AG09309 (cell line): ENCODE data around the gene ZBTB47.

ENCODE experiments used
- DNase-seq: peaks from one replicate; pipeline ENCODE4 v3.0.0-alpha.2; 2010; ENCODE audit warnings: low read depth
- H3K4me3 ChIP-seq: 2 replicates; pipeline ENCODE4 v1.5.1; 2011; ENCODE audit warnings: mild to moderate bottlenecking, low read depth, low read length, moderate library complexity; ENCODE audit not compliant: control insufficient read depth
- TF ChIP-seq, protein P1 (sequence below): IDR thresholded peaks from 2 replicates; pipeline ENCODE4 v1.5.1; 2011; ENCODE audit warnings: mild to moderate bottlenecking, low read depth, low read length, inconsistent platforms; ENCODE audit not compliant: insufficient read depth, control insufficient read depth; ENCODE audit errors: missing control alignments

ZBTB47 gene

DNA sequence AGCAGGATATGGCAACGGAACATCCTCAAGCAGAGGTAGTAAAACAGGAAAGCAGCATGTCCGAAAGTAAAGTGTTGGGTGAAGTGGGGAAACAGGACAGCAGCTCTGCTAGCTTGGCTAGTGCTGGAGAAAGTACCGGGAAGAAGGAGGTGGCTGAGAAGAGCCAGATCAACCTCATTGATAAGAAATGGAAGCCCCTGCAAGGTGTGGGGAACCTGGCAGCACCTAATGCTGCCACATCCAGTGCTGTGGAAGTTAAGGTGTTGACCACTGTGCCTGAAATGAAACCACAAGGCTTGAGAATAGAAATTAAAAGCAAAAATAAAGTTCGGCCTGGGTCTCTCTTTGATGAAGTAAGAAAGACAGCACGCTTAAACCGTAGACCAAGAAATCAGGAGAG, 14.3 kb upstream of the ZBTB47 start:
- no peak overlapping the region for H3K4me3 ChIP-seq
- TF ChIP-seq, protein P1, sequence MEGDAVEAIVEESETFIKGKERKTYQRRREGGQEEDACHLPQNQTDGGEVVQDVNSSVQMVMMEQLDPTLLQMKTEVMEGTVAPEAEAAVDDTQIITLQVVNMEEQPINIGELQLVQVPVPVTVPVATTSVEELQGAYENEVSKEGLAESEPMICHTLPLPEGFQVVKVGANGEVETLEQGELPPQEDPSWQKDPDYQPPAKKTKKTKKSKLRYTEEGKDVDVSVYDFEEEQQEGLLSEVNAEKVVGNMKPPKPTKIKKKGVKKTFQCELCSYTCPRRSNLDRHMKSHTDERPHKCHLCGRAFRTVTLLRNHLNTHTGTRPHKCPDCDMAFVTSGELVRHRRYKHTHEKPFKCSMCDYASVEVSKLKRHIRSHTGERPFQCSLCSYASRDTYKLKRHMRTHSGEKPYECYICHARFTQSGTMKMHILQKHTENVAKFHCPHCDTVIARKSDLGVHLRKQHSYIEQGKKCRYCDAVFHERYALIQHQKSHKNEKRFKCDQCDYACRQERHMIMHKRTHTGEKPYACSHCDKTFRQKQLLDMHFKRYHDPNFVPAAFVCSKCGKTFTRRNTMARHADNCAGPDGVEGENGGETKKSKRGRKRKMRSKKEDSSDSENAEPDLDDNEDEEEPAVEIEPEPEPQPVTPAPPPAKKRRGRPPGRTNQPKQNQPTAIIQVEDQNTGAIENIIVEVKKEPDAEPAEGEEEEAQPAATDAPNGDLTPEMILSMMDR: no peak
- DNase-seq: no peak

DNA sequence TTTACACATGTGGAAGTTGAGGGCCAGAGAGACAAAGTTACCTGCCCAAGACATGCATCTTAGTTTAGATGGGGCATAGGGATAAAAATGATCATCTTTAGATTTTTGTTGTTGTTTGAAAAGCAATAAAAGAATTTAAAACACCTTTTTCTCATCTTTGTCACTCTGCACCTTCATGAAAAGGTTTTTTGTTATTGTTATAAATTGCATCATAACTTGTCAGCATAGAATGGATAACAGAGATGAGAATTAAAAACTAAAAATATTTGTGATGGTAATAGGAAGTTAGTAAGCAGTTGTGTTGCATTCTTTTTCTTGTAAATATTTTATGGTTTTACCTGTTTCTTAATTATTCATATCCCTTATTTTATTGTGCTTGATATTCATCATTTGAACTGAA, 13.4 kb upstream of the ZBTB47 start:
- H3K4me3 ChIP-seq: no peak overlapping the region
- TF ChIP-seq, protein P1: no peak
- no peak for DNase-seq

- H3K4me3 ChIP-seq: no peak overlapping the region
- no peak for DNase-seq
- TF ChIP-seq, protein P1: no peak
Observed at GRCh38 chr3:42640771-42641370, 12.6 kb upstream of the ZBTB47 start.

DNA sequence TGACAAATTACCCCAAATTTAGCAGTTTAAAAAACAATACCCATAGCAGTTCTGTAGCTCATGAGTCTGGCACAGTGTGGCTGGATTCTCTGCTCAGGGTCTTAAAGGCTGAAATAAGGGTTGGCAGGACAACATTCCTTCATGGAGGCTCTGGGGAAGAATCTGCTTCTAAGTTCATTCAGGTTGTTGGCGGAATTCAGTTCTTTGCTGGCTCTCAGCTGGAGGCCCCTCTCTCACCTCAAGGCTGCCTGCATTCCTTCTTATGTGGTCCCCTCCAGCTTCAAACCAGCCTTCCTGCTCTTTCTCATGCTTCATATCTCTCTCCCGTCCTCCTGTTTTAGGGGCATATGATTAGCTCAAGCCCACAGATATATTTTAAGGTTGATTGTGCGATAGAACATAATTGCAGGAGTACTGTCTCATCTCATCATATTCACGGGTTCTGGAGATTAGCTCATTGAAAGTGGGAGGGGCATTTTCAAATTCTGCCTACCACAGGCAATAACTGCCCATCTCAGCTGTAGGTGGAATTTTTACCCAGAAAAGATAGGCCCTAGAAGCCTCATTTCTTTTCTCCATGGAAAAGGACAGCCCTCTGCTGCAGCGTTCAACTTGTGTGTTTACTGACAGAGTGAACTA, 5.6 kb upstream of the ZBTB47 start:
- H3K4me3 ChIP-seq: no peak overlapping the region
- DNase-seq: no peak
- TF ChIP-seq, protein P1: no peak

DNA sequence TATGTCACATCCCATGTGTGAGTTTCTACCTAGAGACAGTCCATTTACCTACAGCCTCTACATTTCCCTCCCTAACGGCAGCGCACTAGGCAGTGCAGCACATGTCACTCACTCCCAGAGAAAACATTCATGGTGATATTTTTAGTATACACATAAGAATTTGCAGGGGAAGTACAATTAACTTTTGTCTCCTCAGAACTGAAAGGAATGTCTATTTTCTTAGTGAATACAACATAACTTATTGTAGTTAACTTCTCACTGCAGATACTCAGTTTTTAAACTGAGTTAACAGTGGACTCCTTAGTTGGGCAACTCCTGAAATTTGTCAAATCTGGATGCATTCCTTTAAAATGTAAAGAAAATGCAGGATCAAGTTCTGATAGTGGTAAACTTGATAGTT, 4.5 kb upstream of the ZBTB47 start:
- no peak overlapping the region for H3K4me3 ChIP-seq
- DNase-seq: no peak
- TF ChIP-seq, protein P1: no peak

DNA sequence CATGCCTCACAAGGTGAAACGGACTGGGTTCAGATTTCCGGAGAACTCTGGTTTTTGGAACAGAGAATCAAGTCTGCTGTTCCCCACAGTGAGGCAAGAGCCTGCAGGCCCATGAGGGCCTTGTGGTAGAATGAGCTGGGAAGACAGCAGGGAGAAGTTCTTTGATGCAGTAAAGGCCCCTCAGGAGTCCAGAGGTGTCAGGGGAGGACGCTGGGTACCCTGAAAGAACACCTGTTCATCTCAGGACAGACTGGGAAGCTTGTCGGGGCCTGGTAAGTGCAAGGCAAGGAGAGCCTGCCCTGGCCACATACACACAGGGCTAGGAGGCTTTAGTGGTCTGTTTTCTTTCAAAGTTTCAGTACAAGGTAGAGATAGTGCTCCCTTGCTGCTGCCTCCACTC, 3.7 kb upstream of the ZBTB47 start:
- TF ChIP-seq, protein P1: no peak
- no peak overlapping the region for H3K4me3 ChIP-seq
- no peak for DNase-seq
